ENCODE data around the gene MYL10.

DNA sequence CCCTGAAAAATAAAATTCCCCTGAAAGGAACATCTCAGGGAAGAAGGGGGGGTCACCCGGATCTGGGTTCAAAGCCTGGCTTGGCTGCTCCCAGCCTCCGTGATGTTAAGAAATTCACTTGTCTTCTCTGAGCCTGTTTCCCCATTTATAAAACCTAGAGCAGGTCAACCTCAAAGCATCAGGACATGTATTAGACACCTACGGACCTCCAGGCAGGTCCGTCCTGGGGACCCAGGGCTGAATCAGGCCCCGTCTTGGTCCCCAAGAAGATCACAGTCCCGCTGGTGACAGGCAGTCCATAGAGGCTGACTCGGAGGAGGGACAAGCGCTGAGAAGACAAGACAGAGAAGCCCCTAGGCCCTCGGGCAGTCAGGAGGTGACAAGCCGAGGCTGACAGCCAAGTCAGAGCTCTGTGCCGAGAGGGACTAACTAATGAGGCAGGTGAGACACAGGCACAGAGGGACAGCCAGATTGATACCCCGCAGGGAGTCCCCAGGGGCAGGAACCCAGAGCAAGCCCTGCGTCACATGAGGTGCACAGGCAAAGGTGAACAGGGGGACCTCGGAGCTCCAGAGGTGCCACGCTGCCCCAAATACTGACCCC is 2.9 kb downstream of the MYL10 start:
- TF ChIP-seq, protein P1, sequence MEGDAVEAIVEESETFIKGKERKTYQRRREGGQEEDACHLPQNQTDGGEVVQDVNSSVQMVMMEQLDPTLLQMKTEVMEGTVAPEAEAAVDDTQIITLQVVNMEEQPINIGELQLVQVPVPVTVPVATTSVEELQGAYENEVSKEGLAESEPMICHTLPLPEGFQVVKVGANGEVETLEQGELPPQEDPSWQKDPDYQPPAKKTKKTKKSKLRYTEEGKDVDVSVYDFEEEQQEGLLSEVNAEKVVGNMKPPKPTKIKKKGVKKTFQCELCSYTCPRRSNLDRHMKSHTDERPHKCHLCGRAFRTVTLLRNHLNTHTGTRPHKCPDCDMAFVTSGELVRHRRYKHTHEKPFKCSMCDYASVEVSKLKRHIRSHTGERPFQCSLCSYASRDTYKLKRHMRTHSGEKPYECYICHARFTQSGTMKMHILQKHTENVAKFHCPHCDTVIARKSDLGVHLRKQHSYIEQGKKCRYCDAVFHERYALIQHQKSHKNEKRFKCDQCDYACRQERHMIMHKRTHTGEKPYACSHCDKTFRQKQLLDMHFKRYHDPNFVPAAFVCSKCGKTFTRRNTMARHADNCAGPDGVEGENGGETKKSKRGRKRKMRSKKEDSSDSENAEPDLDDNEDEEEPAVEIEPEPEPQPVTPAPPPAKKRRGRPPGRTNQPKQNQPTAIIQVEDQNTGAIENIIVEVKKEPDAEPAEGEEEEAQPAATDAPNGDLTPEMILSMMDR (conservative IDR thresholded peaks at IDR 0.05), result no peak
- TF ChIP-seq EZH2 (IDR thresholded peaks at IDR 0.05; ENCODE audit: low read depth), result no peak
